Measurements from ENCODE around the gene MTA2.

DNA sequence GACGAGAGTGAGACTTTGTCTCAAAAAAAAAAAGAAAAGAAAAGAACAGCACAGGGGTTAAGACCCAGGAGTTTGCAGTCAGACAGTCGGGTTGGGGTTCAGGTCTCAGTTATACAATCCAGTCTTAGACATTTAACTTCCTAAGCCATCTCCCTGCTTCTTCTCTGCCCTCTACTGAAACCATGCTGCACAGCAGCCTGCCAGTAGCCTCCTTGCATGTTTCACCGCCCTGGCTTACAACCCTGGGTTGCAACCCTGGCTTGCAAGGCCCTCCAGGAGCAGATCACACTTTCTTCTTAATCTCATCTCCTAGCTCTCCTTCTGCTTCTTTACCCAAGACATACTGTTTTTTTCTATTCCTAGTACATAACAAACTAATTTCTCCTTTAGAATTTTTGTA lies 26.0 kb upstream of the MTA2 start:
- TF ChIP-seq, protein P1, sequence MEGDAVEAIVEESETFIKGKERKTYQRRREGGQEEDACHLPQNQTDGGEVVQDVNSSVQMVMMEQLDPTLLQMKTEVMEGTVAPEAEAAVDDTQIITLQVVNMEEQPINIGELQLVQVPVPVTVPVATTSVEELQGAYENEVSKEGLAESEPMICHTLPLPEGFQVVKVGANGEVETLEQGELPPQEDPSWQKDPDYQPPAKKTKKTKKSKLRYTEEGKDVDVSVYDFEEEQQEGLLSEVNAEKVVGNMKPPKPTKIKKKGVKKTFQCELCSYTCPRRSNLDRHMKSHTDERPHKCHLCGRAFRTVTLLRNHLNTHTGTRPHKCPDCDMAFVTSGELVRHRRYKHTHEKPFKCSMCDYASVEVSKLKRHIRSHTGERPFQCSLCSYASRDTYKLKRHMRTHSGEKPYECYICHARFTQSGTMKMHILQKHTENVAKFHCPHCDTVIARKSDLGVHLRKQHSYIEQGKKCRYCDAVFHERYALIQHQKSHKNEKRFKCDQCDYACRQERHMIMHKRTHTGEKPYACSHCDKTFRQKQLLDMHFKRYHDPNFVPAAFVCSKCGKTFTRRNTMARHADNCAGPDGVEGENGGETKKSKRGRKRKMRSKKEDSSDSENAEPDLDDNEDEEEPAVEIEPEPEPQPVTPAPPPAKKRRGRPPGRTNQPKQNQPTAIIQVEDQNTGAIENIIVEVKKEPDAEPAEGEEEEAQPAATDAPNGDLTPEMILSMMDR (IDR thresholded peaks at IDR 0.05): no peak
- no peak for TF ChIP-seq POLR2A (IDR thresholded peaks at IDR 0.05)
